Osteoblast (primary cell): ENCODE measurements around the gene MDM1. TPM values are rescaled to one million over a fixed set of nuclear protein-coding genes. Genes with fewer than 3 reads are reported as not detected.

ENCODE experiments used
- DNase-seq: peaks from one replicate; pipeline ENCODE4 v3.0.0; 2011; ENCODE audit warnings: low spot score, mixed read lengths; ENCODE audit not compliant: insufficient read length; ENCODE audit errors: missing footprints
- H2AFZ ChIP-seq: 2 replicates; pipeline ENCODE4 v1.6.0; 2011; ENCODE audit warnings: mild to moderate bottlenecking, low read length
- H3K27ac ChIP-seq: 2 replicates; pipeline ENCODE4 v1.5.1; 2011; ENCODE audit warnings: mild to moderate bottlenecking, low read depth, low read length, moderate library complexity
- H3K27me3 ChIP-seq: 2 replicates; pipeline ENCODE4 v1.6.0; 2012; ENCODE audit warnings: mild to moderate bottlenecking, control low read depth, inconsistent platforms, low read length, moderate library complexity; ENCODE audit not compliant: insufficient read depth
- H3K36me3 ChIP-seq: 2 replicates; pipeline ENCODE4 v1.5.1; 2011; ENCODE audit warnings: mild to moderate bottlenecking, low read length, control low read depth, moderate library complexity; ENCODE audit not compliant: insufficient read depth
- H3K4me1 ChIP-seq: 2 replicates; pipeline ENCODE4 v1.5.1; 2011; ENCODE audit warnings: mild to moderate bottlenecking, low read length, control low read depth, moderate library complexity; ENCODE audit not compliant: insufficient read depth
- H3K4me2 ChIP-seq: 2 replicates; pipeline ENCODE4 v1.6.0; 2011; ENCODE audit warnings: mild to moderate bottlenecking, low read length; ENCODE audit not compliant: insufficient read depth
- H3K4me3 ChIP-seq: fragments of 200-600 bp; sonication (generic); 3 replicates; pipeline ENCODE4 v1.5.1; 2012; ENCODE audit warnings: mild to moderate bottlenecking, low read length, inconsistent platforms; ENCODE audit not compliant: insufficient read depth
- H3K79me2 ChIP-seq: 2 replicates; pipeline ENCODE4 v1.6.0; 2012; ENCODE audit warnings: mild to moderate bottlenecking, low read length, control low read depth, inconsistent platforms; ENCODE audit not compliant: insufficient read depth
- H3K9me3 ChIP-seq: 2 replicates; pipeline ENCODE4 v1.5.1; 2011; ENCODE audit warnings: low read depth, low read length, control low read depth
- H4K20me1 ChIP-seq: 2 replicates; pipeline ENCODE4 v1.6.0; 2012; ENCODE audit warnings: mild to moderate bottlenecking, low read length, control low read depth; ENCODE audit not compliant: insufficient read depth
- CTCF ChIP-seq: IDR thresholded peaks from 2 replicates; pipeline ENCODE4 v1.5.1; 2011; ENCODE audit warnings: mild to moderate bottlenecking, low read depth, low read length, moderate library complexity; ENCODE audit errors: extremely low read depth
- total RNA-seq: library from RNA; depleted of rRNA; stranded (reverse); fragments of >200 nt; gene quantifications from 2 replicates; pipeline ENCODE4 v1.2.3, GENCODE V29; 2012

The MDM1 gene
- total RNA-seq, 1 donor: 28.2 TPM

DNA sequence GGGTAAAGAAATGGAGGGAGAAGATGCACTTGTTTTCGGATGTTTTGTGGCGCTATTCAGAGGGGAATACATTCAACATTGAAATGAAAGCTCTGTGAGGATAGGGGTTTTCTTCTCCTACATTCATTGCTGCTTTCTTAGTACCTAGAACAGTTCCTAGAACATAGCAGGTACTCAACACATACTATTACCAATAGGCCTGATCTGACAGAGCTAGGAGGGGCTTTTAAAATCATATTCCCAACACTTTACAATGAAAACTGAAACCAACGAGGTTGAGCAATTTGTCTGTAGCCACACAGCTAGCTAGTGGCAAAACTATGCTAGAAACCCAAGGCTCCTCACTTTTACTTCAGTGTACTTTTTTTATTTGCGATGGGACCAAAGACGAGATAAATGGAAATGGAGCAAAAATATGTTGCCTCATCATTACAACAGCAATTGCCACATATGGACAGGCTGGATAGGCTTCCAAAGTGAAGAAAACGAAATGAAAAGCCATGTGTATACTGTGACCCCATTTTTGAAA is 55.7 kb downstream of the MDM1 start:
- no peak for DNase-seq
- no peaks in the 10 kb centered on the region for H4K20me1 ChIP-seq

GRCh38 chr12:68272732-68273131 is 59.4 kb downstream of the MDM1 start:
- Histone ChIP-seq H4K20me1 (no peaks in the 10 kb centered on the region), H3K27me3 (no peaks in the 10 kb centered on the region), H2AFZ (no peak overlapping the region), H3K9me3 (no peaks in the 10 kb centered on the region), H3K36me3 (no peaks in the 10 kb centered on the region), H3K4me2 (no peak overlapping the region), H3K4me1 (peaks cover 36% of the 10 kb centered on the region), H3K27ac (no peak overlapping the region), H3K79me2 (no peaks in the 10 kb centered on the region), H3K4me3 (no peak overlapping the region)
- no peak for TF ChIP-seq CTCF
- no peak for DNase-seq

More for the DNA sequence above, 55.7 kb downstream of the MDM1 start:
- Histone ChIP-seq H2AFZ (no peak overlapping the region), H3K4me2 (peak overlapping the region; percentile 21), H3K4me1 (peaks cover 16% of the 10 kb centered on the region), H3K79me2 (no peaks in the 10 kb centered on the region), H3K27ac (no peak overlapping the region), H3K27me3 (no peaks in the 10 kb centered on the region), H3K9me3 (no peaks in the 10 kb centered on the region), H3K36me3 (no peaks in the 10 kb centered on the region), H3K4me3 (no peak overlapping the region)
- no peak for TF ChIP-seq CTCF

DNA sequence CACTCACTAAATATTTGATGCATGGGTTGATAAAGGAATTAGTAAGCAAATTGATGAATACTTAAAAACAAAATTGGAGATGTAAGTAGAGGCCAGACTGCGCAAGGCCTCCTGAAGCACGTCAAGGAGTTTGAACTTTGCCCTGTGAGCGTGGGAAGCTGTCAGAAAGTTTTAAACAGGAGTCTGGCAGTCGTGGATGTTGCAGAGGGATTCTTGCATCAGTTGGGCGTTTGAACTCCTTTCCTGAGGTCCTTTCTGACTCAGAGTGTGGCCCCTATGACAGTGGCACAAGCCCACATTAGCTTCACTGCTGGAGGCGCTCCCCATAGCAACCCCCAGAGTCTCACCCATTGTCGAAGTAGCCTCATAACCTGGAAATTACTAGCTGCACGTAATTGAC is 60.8 kb downstream of the MDM1 start:
- H4K20me1 ChIP-seq: no peaks in the 10 kb centered on the region
- H3K27ac ChIP-seq: no peak overlapping the region
- H3K79me2 ChIP-seq: no peaks in the 10 kb centered on the region
- peaks cover 42% of the 10 kb centered on the region for H3K4me1 ChIP-seq
- H3K36me3 ChIP-seq: no peaks in the 10 kb centered on the region
- no peak overlapping the region for H3K4me3 ChIP-seq
- H3K27me3 ChIP-seq: no peaks in the 10 kb centered on the region
- no peak overlapping the region for H3K4me2 ChIP-seq
- no peaks in the 10 kb centered on the region for H3K9me3 ChIP-seq
- TF ChIP-seq CTCF: no peak
- DNase-seq: no peak
- H2AFZ ChIP-seq: peak overlapping the region; percentile 61

GRCh38 chr12:68270358-68270757 is 61.8 kb downstream of the MDM1 start:
- Histone ChIP-seq H3K79me2 (no peaks in the 10 kb centered on the region), H3K27me3 (no peaks in the 10 kb centered on the region), H3K4me2 (no peak overlapping the region), H3K27ac (no peak overlapping the region), H3K4me3 (no peak overlapping the region), H2AFZ (no peak overlapping the region), H3K4me1 (peaks cover 50% of the 10 kb centered on the region), H4K20me1 (no peaks in the 10 kb centered on the region), H3K9me3 (no peaks in the 10 kb centered on the region), H3K36me3 (no peaks in the 10 kb centered on the region)
- TF ChIP-seq CTCF: no peak
- DNase-seq: no peak
